Adrenal gland (tissue), 5 donors: ENCODE measurements around the gene PRLR.

ENCODE experiments used
- POLR2A ChIP-seq, 2 donors: fragments of 450-650 bp; IDR thresholded peaks; one replicate each; pipeline ENCODE4 v1.6.1; 2017; ENCODE audit warnings: antibody characterized with exemption in 2 of 2, mild to moderate bottlenecking in 2 of 2, moderate library complexity in 1 of 2
- TF ChIP-seq, protein P1 (sequence below), 6 experiments: fragments of 450-650 bp in 4 of 6; fragments of 200-600 bp in 2 of 6; sonication (generic) in 1 of 6; IDR thresholded peaks; 1 replicate in 5 of 6; 2 replicates in 1 of 6; pipeline versions ENCODE4 v1.5.1 to v1.8.0; 2016 to 2021; ENCODE audit warnings: antibody characterized with exemption in 6 of 6, mild to moderate bottlenecking in 2 of 6, moderate library complexity in 1 of 6
- donor health status: DM: no; HTN: no; CAD: no.

DNA sequence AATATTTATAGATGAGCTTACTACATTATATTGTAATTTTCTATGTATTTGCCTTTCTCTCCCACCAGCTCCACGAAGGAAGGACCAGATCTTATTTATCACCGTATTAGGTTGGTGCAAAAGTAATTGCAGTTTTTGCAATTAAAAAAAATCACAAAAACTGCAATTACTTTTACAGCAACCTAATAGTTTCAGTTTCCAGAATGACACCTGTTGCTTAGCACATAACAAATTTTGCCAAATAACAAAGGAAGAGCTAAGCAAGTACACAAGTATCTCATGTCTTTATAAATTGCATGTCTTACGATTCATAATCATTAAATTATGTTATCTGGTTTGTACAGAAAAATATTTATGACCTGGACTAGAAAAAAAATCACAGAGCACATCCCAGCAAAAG is 228.4 kb downstream of the PRLR start:
- TF ChIP-seq, protein P1, sequence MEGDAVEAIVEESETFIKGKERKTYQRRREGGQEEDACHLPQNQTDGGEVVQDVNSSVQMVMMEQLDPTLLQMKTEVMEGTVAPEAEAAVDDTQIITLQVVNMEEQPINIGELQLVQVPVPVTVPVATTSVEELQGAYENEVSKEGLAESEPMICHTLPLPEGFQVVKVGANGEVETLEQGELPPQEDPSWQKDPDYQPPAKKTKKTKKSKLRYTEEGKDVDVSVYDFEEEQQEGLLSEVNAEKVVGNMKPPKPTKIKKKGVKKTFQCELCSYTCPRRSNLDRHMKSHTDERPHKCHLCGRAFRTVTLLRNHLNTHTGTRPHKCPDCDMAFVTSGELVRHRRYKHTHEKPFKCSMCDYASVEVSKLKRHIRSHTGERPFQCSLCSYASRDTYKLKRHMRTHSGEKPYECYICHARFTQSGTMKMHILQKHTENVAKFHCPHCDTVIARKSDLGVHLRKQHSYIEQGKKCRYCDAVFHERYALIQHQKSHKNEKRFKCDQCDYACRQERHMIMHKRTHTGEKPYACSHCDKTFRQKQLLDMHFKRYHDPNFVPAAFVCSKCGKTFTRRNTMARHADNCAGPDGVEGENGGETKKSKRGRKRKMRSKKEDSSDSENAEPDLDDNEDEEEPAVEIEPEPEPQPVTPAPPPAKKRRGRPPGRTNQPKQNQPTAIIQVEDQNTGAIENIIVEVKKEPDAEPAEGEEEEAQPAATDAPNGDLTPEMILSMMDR (IDR thresholded peaks at IDR 0.05), result no peak
- no peak for TF ChIP-seq POLR2A (IDR thresholded peaks at IDR 0.05)
